Bronchial epithelial cell (primary cell): Measurements from ENCODE around the gene FIZ1. TPM values are rescaled to one million over a fixed set of nuclear protein-coding genes. Genes with fewer than 3 reads are reported as not detected.

ENCODE experiments used
- DNase-seq: peaks from one replicate; pipeline ENCODE4 v3.0.0-alpha.2; 2010; ENCODE audit warnings: low read depth
- FAIRE-seq: peaks from 2 replicates; lab custom pipeline; 2011; peaks lifted over from hg19 to GRCh38; lab: Jason Lieb, UNC
- H3K27me3 ChIP-seq: 2 replicates; pipeline ENCODE4 v1.5.1; 2011; ENCODE audit warnings: low read length; ENCODE audit not compliant: control insufficient read depth, insufficient read depth
- H3K36me3 ChIP-seq: 2 replicates; pipeline ENCODE4 v1.5.1; 2011; ENCODE audit warnings: low read length; ENCODE audit not compliant: control insufficient read depth, insufficient read depth
- H3K4me3 ChIP-seq: 2 replicates; pipeline ENCODE4 v1.5.1; 2011; ENCODE audit warnings: mild to moderate bottlenecking, low read depth, low read length, control low read depth
- CTCF ChIP-seq: IDR thresholded peaks from 2 replicates; pipeline ENCODE4 v1.5.1; 2011; ENCODE audit warnings: mild to moderate bottlenecking, moderate library complexity, low read length, control low read depth, inconsistent platforms; ENCODE audit not compliant: insufficient read depth, severe bottlenecking
- total RNA-seq: library from RNA; depleted of rRNA; stranded (reverse); fragments of >200 nt; gene quantifications from 2 replicates; pipeline ENCODE4 v1.2.1, GENCODE V29; 2014

The FIZ1 gene
- total RNA-seq, 1 donor from 2014 or later: 2.1 TPM

GRCh38 chr19:55581823-55582223 is 17.5 kb downstream of the FIZ1 start:
- TF ChIP-seq CTCF: no peak
- Histone ChIP-seq H3K27me3 (no peaks in the 10 kb centered on the region), H3K36me3 (no peaks in the 10 kb centered on the region), H3K4me3 (no peak overlapping the region)
- DNase-seq: no peak
- FAIRE-seq: no peak

- no peaks in the 10 kb centered on the region for H3K27me3 ChIP-seq
- DNase-seq (no peak), FAIRE-seq (no peak)
- no peak for TF ChIP-seq CTCF
- peak overlapping the region; percentile 95 for H3K4me3 ChIP-seq
- H3K36me3 ChIP-seq: no peaks in the 10 kb centered on the region
Observed at GRCh38 chr19:55581145-55581822, 18.0 kb downstream of the FIZ1 start.

GRCh38 chr19:55580628-55581144 is 18.6 kb downstream of the FIZ1 start, which contains the start of gene ZNF579:
Gene ZNF579 (minus strand): TSS chr19:55580848. CDS start chr19:55579639, 1,209 bp downstream.
- Histone ChIP-seq H3K27me3 (no peaks in the 10 kb centered on the region), H3K4me3 (peak within 1 kb of the TSS; percentile 95), H3K36me3 (no peaks in the 10 kb centered on the region)
- DNase-seq: peak; percentile 59
- TF ChIP-seq CTCF: no peak
- FAIRE-seq: no peak

- TF ChIP-seq CTCF: no peak
- DNase-seq (no peak), FAIRE-seq (no peak)
- no peaks in the 10 kb centered on the region for H3K36me3 ChIP-seq
- peak overlapping the region; percentile 95 for H3K4me3 ChIP-seq
- no peaks in the 10 kb centered on the region for H3K27me3 ChIP-seq
Observed at GRCh38 chr19:55579766-55580621, 19.3 kb downstream of the FIZ1 start.

GRCh38 chr19:55578761-55579747 is 20.3 kb downstream of the FIZ1 start:
- DNase-seq: no peak
- FAIRE-seq: no peak
- TF ChIP-seq CTCF: no peak
- Histone ChIP-seq H3K36me3 (no peaks in the 10 kb centered on the region), H3K27me3 (no peaks in the 10 kb centered on the region), H3K4me3 (no peak overlapping the region)
